HG03064 (cell line): ENCODE measurements around the gene SLC7A8.
A peak's percentile ranks its signal among the peaks of the same experiment; 100 is the strongest.

Source experiments
- ATAC-seq: cut with Tn5 transposase; IDR thresholded peaks from one replicate; pipeline ENCODE4 v1.9.1; 2021; ENCODE audit warnings: low read depth; ENCODE audit not compliant: unreplicated experiment

Gene SLC7A8

GRCh38 chr14:23101213-23101970, 82.1 kb downstream of the SLC7A8 start:
- no peak for ATAC-seq

- no peak for ATAC-seq
Observed at GRCh38 chr14:23099212-23099861, 84.1 kb downstream of the SLC7A8 start.

GRCh38 chr14:23097786-23098185, 85.7 kb downstream of the SLC7A8 start:
- no peak for ATAC-seq

GRCh38 chr14:23095196-23096108, 88.0 kb downstream of the SLC7A8 start, which contains the start of gene C14orf119:
Gene C14orf119, plus strand, starts transcription at chr14:23095505. Its CDS starts 2,154 bp downstream, at chr14:23097659.
- ATAC-seq, result peak; percentile 93

- ATAC-seq, result peak; percentile 33
Observed at GRCh38 chr14:23094666-23095195, 88.7 kb downstream of the SLC7A8 start, which contains the start of gene ACIN1. Gene ACIN1, minus strand, starts transcription at chr14:23095136. Its CDS starts 24 bp downstream, at chr14:23095112.

GRCh38 chr14:23093991-23094665, 89.3 kb downstream of the SLC7A8 start:
- ATAC-seq, result no peak

GRCh38 chr14:23093526-23093925, 89.9 kb downstream of the SLC7A8 start:
- no peak for ATAC-seq

GRCh38 chr14:23093104-23093503, 90.4 kb downstream of the SLC7A8 start:
- no peak for ATAC-seq

- no peak for ATAC-seq
Observed at GRCh38 chr14:23091294-23092225, 91.9 kb downstream of the SLC7A8 start.

GRCh38 chr14:23090254-23090636, 93.2 kb downstream of the SLC7A8 start:
- no peak for ATAC-seq

- ATAC-seq, result no peak
Observed at GRCh38 chr14:23089498-23090253, 93.8 kb downstream of the SLC7A8 start.

GRCh38 chr14:23086565-23086964, 96.9 kb downstream of the SLC7A8 start:
- ATAC-seq, result no peak

GRCh38 chr14:23085458-23085857, 98.0 kb downstream of the SLC7A8 start:
- ATAC-seq, result no peak

GRCh38 chr14:23080474-23080873, 103.0 kb downstream of the SLC7A8 start:
- no peak for ATAC-seq

- no peak for ATAC-seq
Observed at GRCh38 chr14:23079716-23080115, 103.7 kb downstream of the SLC7A8 start.

GRCh38 chr14:23078692-23079116, 104.8 kb downstream of the SLC7A8 start:
- ATAC-seq, result no peak

GRCh38 chr14:23077962-23078361, 105.5 kb downstream of the SLC7A8 start:
- no peak for ATAC-seq

GRCh38 chr14:23076785-23077408, 106.6 kb downstream of the SLC7A8 start:
- ATAC-seq, result no peak
